Measurements from ENCODE around the gene GRIK5.

The GRIK5 gene

DNA sequence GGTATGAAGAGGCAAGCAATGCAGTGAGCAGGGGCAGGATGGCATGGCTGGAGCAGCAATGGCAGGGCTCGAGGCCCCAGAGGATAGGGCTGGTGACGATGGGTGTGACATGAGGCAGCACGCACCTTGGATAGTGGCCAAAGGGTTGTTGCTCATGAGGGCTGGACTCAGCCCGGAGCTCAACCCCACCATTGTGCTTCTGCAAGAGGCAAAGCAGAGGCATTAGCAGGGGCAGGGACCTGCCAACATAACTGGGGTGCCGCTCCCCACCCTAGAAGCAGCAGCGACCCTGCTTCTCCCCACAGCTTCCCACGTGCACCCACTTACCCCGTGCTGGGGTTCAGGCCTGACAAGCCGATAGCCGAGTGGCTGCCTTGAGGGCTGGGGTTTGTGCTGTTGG lies 21.7 kb upstream of the GRIK5 start:
- H3K27ac ChIP-seq (ENCODE audit: low read depth, low read length, poor library complexity, severe bottlenecking): no peak overlapping the region
- no peaks in the 10 kb centered on the region for H4K20me1 ChIP-seq (ENCODE audit: insufficient read depth, low read length)
- no peaks in the 10 kb centered on the region for H3K79me2 ChIP-seq (ENCODE audit: insufficient read depth, low read length)
- no peaks in the 10 kb centered on the region for H3K9me3 ChIP-seq (ENCODE audit: low read length)
- H3K9me2 ChIP-seq (ENCODE audit: low read depth, low read length): no peaks in the 10 kb centered on the region
- no peak overlapping the region for H3K4me2 ChIP-seq (ENCODE audit: low read length)
- peaks cover 26% of the 10 kb centered on the region for H3K4me1 ChIP-seq (ENCODE audit: insufficient read depth, low read length, severe bottlenecking)
- H3K27me3 ChIP-seq (ENCODE audit: insufficient read depth, low read length): no peaks in the 10 kb centered on the region
- H3K36me3 ChIP-seq (ENCODE audit: insufficient read depth, low read length): peaks cover 26% of the 10 kb centered on the region; the same call in 1 of the 2 replicates
- no peak overlapping the region for H3K4me3 ChIP-seq (ENCODE audit: low read depth, low read length, poor library complexity, severe bottlenecking)
- no peak for TF ChIP-seq EZH2 (IDR thresholded peaks at IDR 0.05; ENCODE audit: borderline replicate concordance, low read length)
- TF ChIP-seq, protein P1, sequence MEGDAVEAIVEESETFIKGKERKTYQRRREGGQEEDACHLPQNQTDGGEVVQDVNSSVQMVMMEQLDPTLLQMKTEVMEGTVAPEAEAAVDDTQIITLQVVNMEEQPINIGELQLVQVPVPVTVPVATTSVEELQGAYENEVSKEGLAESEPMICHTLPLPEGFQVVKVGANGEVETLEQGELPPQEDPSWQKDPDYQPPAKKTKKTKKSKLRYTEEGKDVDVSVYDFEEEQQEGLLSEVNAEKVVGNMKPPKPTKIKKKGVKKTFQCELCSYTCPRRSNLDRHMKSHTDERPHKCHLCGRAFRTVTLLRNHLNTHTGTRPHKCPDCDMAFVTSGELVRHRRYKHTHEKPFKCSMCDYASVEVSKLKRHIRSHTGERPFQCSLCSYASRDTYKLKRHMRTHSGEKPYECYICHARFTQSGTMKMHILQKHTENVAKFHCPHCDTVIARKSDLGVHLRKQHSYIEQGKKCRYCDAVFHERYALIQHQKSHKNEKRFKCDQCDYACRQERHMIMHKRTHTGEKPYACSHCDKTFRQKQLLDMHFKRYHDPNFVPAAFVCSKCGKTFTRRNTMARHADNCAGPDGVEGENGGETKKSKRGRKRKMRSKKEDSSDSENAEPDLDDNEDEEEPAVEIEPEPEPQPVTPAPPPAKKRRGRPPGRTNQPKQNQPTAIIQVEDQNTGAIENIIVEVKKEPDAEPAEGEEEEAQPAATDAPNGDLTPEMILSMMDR (IDR thresholded peaks at IDR 0.05; ENCODE audit: low read length): no peak
- no peaks in the 10 kb centered on the region for H3F3A ChIP-seq (ENCODE audit: insufficient read depth, low read length)
- no peak overlapping the region for H2AFZ ChIP-seq (ENCODE audit: low read length)
- H3K9ac ChIP-seq (ENCODE audit: low read length): no peak overlapping the region

GRCh38 chr19:42091300-42091699 lies 21.3 kb upstream of the GRIK5 start:
- Histone ChIP-seq H3F3A (ENCODE audit: insufficient read depth, low read length) (no peaks in the 10 kb centered on the region), H3K4me2 (ENCODE audit: low read length) (no peak overlapping the region), H4K20me1 (ENCODE audit: insufficient read depth, low read length) (no peaks in the 10 kb centered on the region), H3K4me1 (ENCODE audit: insufficient read depth, low read length, severe bottlenecking) (peaks cover 31% of the 10 kb centered on the region), H3K9ac (ENCODE audit: low read length) (no peak overlapping the region), H3K27ac (ENCODE audit: low read depth, low read length, poor library complexity, severe bottlenecking) (no peak overlapping the region), H3K27me3 (ENCODE audit: insufficient read depth, low read length) (no peaks in the 10 kb centered on the region), H3K4me3 (ENCODE audit: low read depth, low read length, poor library complexity, severe bottlenecking) (no peak overlapping the region), H3K9me3 (ENCODE audit: low read length) (no peaks in the 10 kb centered on the region), H3K79me2 (ENCODE audit: insufficient read depth, low read length) (no peaks in the 10 kb centered on the region), H2AFZ (ENCODE audit: low read length) (no peak overlapping the region), H3K36me3 (ENCODE audit: insufficient read depth, low read length) (peaks cover 22% of the 10 kb centered on the region; the same call in 1 of the 2 replicates), H3K9me2 (ENCODE audit: low read depth, low read length) (no peaks in the 10 kb centered on the region)
- TF ChIP-seq EZH2 (IDR thresholded peaks at IDR 0.05; ENCODE audit: borderline replicate concordance, low read length): no peak
- TF ChIP-seq, protein P1 (IDR thresholded peaks at IDR 0.05; ENCODE audit: low read length): no peak

DNA sequence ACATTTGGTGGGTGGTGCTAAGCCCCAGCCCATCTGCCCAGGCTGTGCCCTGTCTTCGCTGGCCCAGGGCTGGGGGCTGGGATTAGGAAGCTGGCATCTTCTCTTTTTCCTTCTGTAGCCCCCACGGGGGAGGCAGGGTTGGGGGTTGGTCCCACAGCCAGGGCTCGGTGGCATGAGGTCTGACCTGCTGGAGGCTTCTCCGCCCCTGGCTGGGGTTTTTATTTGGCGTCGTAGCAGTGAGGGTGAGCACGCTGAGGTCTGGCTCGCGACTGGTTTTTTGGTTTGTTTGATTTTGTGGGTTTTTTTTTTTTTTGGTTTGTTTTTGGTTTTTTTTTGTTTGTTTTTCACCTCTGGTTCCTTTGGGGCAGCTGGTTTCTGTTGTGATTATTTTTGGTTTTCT lies 20.7 kb upstream of the GRIK5 start:
- TF ChIP-seq, protein P1 (IDR thresholded peaks at IDR 0.05; ENCODE audit: low read length): no peak
- TF ChIP-seq EZH2 (IDR thresholded peaks at IDR 0.05; ENCODE audit: borderline replicate concordance, low read length): no peak
- peaks cover 31% of the 10 kb centered on the region for H3K4me1 ChIP-seq (ENCODE audit: insufficient read depth, low read length, severe bottlenecking)
- H2AFZ ChIP-seq (ENCODE audit: low read length): no peak overlapping the region
- H4K20me1 ChIP-seq (ENCODE audit: insufficient read depth, low read length): no peaks in the 10 kb centered on the region
- H3K9me3 ChIP-seq (ENCODE audit: low read length): no peaks in the 10 kb centered on the region
- no peaks in the 10 kb centered on the region for H3K27me3 ChIP-seq (ENCODE audit: insufficient read depth, low read length)
- no peaks in the 10 kb centered on the region for H3F3A ChIP-seq (ENCODE audit: insufficient read depth, low read length)
- peaks cover 20% of the 10 kb centered on the region; the same call in 1 of the 2 replicates for H3K36me3 ChIP-seq (ENCODE audit: insufficient read depth, low read length)
- H3K4me2 ChIP-seq (ENCODE audit: low read length): no peak overlapping the region
- no peak overlapping the region for H3K4me3 ChIP-seq (ENCODE audit: low read depth, low read length, poor library complexity, severe bottlenecking)
- H3K27ac ChIP-seq (ENCODE audit: low read depth, low read length, poor library complexity, severe bottlenecking): no peak overlapping the region
- no peaks in the 10 kb centered on the region for H3K9me2 ChIP-seq (ENCODE audit: low read depth, low read length)
- no peak overlapping the region for H3K9ac ChIP-seq (ENCODE audit: low read length)
- no peaks in the 10 kb centered on the region for H3K79me2 ChIP-seq (ENCODE audit: insufficient read depth, low read length)

Measured in OCI-LY1 (cell line).